Activated T-cell treated with anti-CD3 and anti-CD28 coated beads for 48 hours (primary cell): Measurements from ENCODE around the gene RHOH.

Experiments
- DNase-seq: peaks from one replicate; pipeline ENCODE4 v3.0.0-alpha.2; 2020; ENCODE audit warnings: low read depth

The RHOH gene

DNA sequence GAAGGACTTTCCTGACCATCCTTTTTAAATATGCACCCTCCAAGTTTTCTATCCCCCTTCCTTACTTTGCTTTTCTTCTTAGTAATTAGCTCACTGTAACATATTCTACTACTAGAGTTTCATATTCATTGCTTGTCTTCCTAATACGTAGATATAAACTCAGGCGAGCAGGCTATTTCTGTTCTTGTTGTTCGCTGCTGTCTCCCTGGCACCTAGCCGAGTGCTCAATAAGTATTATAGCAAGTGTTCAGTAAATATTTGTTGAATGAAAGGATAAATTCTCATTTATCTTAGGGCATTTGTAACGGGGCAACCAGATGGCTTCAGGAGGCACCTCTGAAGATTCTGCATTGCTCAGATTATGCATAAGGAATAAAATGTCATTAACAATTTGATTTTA is 6.8 kb upstream of the RHOH start:
- no peak for DNase-seq

DNA sequence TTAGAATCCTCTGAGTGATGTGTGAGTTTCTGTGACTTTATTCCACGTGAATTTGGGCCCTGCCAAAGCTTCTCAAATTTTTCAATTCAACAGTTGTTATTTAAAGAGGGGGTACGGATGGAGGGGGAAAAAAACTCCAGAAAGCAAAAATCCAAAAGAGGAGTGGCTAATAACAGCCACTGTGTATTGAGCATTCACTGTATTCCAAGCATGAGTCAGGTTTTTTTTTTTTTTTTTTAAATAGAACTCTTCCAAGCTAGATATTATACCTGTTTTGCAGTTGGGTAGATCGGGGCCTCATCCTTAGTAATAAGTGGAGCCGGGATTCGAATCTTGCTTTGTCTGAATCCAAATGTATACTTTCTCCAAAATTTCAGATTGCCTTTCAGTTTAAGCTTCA is 6.4 kb upstream of the RHOH start:
- no peak for DNase-seq

DNA sequence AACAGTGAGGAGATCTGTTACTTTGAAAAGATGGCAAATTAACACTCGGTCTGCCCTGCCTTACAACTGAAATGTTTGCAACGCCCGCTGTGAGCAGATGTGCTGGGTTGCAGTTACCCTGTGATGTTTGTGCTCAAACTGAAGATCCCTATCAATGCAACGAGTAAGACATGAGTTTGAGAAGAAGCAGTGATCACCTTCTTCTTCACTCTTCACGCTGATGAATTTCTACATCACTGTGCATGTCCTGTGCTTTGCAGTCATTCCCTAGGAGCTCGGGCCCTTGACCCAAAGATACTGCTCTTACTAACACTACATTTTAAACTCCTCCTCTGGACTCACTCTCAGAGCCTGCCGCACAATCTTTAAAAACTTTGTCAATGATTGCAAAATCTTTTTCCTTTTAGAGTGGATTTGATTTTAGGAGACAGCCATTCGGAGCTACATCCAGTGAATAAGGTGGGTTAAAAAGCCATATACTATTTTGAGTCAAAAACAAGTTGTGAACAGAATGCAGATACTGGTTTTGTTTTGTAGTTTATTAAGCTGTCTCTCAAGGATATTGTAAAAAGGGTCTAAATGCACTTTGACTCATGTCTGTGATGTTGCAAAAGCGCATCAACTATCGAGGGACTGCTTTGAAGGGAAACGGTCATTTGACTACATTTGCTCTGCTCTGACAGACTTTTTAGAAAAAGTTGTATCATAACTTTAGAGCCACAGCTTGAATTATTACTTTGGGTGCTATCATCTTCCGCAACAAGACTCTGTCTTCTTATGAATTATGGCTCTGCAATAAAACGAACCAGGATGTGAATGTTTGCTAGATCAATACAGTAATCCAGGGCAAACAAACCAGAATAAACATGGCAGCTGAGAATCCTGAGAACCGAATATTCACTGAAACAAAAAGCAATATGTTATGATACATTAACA is 5.7 kb upstream of the RHOH start:
- DNase-seq, result no peak

DNA sequence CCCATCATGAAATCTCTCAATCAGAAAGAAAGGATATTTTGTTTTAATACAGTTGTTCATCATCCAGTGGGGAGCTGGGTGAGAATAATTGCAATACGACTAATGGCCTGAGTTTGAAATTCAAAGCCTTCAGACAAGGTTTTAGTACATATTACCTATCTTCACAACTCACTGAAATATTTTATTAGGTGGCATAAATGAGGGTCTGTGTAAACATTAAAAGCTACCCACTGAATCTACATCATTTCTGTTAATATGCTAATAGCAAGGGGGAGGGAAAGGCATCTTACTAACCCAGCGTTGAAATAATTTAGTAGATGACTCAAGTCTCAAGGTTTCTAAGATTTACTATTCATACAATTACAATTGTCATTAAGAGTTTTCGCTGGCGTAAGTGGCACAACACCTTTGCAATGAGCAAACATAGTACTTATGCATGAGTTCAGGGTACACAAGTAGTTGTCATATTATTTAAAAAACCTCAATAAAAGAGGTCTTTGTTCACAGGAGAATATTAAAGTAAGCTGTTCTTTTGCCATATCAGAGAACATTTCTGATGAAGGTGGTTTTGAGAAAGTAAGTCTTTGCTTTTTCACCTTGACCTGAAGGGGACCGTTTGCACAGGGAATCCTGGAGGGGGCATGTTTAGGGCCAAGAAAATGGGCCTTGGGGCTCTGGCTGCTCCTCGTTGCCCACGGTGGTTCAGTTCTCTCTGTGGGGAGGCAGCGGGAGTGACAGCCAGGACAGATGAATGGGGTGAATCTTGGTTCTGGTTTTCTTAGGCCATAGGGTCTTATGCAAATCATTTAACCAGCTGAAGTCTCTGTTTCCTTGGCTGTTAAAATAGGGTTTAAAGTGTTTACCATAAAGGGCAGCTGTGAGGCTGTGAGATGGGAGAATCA is 4.5 kb upstream of the RHOH start:
- DNase-seq, result no peak

DNA sequence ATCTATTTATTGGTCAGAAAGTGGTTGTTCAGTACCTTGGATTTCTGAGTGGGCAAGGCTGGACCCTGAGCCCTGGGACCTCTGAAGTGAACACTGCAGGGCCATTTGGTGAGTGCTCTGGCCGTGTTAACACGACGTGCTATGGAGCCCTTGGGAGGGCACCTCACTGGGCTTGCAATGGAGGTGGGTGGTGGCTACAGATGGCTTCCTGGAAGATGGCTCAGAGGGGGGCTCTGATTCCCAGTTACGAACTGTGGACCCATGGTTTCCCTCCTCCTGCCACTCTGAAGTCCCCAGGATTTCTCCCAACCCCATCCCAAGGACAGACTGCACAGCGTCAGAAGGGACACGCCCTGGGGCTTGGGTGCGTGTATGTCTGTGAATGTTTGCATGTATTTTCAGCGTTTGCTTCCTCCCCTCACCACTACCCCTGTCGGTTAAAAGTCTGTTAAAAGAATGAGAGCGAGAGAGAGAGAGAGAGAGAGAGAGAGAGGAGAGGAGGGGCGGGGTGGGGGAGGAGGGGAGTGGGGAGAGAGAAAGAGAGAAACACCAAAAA is 3.7 kb upstream of the RHOH start:
- DNase-seq, result no peak

DNA sequence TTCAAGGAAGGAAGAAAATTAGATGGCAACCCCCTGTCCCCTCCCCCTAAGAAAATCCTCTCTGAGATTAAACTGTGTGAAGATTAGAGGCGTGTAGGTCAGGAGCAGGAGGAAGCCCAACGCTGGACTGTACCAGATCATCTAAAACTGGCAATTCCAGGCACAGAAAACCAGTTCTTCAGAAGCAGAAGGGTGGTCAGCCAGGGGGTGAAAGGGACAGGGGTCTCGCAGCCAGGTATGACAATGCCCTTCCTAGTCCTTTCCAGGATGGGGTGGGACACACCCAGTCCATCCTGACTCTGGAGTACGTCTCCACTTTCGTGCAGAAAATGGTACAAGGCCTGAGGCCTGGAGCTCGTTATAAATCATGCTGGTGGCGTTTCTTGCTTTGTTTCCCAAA is 3.3 kb upstream of the RHOH start:
- no peak for DNase-seq

DNA sequence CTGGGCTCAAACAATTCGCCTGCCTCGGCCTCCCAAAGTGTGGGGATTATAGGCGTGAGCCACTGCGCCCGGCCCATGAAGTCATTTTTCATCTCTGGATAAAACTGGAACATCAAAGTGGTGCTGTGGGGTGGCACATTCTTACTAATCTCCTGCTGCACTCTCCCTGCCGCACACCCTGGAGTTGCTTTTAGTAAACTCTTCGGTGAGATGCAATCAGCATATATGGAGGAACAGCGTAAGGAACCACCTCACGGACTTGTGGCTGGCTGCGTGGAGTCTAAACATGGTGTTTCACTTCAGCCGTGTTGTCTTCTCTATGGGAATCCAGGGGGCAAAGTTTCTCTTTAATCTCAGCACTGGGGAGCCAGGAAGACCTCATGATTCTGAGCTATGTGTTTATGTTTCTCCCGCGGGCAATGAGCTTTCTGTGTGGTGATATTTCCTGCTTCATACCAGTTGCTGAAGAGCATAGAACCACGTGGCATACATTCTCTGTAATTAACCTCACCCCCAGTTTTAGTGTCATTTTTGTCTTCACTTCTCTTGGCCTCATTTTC is 2.1 kb upstream of the RHOH start:
- DNase-seq, result no peak

DNA sequence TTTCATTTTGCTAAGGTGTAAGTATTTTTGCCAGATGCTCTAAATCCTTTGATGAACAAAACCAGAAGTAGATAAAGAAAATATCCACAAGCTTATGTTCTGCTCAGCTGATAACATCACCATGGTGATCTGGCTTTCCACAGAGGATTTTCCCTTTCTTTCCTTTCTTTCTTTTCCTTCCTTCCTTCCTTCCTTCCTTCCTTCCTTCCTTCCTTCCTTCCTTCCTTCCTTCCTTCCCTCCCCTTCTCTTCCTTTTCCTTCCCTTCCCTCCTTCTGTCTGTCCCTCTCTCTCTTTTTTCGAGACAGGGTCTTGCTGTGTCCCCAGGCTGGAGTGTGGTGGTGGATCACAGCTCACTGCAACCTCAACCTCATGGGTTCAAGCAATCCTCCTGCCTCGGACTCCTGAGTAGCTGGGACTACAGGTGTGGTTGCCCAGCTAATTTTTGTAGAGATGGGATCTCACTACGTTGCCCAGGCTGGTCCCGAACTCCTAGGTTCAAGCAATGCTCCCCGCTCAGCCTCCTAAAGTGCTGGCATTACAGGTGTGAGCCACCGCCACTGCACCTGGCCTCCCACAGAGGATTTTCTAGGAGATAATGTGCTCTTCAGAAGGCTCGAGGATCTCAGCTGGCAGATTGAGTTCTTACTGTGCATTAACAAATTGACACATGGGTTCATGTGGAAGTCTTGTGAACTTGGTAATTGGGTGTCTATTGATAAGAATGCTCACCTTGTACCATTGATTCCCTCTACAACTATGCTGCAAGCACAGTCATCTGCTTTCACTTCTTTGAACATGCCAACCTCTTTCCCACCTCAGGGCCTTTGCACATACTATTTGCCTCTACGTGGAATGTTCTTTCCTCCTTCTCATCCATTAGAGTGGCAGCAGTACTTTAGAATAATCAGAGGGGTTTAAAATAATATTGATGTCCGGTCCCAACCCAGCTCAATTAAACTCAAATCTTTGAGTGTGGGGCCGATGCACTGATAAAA is 1.4 kb upstream of the RHOH start:
- DNase-seq, result no peak

DNA sequence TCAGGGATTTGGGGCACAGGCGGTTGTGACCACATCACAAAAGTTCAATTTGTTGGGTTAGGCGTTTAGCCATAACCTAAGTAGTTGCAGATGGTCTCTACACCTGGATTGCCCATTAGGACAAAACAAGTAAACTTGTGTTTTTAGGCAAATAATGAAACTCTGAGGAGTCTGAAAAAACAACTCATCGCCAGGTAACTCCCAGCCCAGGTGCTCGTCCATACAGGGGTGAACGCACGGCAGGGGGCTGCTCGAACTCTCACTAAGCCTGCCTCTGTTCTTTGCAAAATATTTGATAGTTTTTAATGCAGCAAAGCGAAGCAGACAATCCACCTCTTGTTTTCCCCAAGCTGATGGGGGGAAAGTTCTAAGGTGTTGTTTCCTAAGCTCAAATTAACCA is 559 bp upstream of the RHOH start:
- DNase-seq, result no peak

DNA sequence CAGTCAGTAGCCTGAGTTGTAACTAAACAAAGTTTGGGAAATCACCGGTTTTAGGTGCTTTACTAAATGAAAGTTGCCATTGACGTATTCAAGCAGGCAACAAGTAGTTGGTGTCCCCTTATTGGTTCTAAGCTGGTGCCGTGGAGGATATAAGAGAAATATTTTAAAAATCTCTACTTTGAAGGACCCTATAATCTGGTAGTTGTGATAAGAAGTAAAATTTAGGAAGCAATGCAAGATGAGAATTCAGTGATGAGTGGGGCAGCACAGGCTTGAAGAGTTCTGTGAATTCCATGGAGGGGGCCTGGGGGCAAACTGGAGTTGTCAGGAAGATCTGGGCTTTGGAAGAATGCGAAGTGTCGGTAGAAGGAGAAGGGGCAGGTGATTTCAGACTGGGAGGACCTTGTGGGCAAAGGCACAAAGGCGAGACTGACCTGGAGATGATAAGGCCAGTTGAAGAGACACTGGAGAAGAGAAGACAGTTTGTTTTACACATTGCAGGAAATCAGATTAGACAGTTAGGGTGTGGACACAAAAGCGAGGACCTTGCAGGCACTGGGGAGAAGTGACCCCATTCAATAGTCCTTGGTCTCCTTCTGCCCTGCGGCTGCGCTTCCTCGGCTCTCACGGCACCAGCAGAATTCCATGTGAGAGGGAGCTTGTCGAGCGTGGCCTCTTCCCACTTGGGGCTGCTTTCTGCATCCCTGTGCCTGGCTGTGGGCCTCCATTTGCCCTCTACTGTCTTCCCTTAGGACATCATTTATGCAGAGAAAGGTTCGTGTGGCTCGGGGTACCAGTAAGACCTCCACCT is 1.3 kb downstream of the RHOH start:
- DNase-seq, result no peak

DNA sequence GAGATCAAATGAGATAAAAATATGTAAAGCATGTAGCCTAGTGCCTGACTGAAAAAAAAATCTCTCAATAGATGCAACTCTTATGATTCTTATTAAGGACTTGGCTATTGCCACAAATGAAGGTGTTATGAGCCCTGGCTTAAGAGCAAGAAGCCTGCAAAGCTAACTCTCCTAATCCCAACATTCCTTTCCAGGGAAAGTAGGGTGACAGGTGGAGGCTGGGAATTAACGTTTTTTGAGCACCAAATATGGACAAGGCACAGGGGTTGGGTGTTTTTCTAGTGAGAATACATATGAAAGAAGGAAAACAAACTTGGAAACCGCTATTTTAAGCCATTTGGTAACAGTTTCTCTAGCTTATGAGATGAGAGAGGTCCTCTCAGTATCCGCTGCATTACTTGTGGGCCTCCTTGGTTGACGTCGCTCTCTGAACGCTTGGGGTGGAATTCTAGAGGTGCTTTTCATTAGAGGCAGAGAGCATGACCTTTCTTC is 2.4 kb downstream of the RHOH start:
- DNase-seq, result no peak

DNA sequence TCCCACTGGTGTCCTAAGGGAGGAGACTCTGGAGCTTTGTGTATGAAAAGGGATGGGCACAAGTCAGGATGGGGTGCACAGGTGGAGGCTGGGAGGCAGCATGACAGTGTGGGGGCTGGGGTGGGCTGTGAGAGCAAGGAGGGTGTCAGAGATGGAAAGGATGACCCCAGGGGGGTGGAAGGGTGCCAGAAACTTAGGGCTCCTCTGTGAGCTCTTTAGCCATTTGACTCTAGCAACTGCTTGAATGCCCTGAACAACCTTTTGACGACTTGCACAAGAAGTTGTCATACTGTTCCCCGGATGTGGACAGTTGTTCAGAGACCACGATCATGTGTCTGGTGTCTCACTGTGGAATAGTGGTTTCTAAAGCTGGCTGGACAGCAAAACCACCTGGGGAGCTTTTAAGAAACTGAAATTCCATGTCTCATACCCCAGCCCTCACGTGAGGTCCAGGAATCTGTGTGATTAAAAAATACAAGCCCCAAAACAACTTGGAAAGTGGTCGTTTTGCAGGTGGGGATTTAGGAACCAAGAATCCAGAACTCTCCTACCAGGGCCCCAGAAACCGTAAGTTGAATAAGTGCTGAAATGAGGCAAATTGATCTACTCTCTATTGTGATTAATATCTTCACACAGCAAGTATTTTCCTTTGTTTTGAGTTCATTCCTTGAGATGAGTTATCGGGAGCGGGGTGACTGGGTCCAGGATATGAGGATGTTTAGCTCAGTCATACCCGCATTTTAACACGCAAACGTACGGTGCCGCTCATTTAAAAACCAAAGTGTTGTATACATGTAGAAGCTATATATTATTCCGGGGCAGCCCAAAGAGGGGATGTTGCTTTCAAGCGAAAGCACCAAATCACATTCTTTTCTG is 3.4 kb downstream of the RHOH start:
- DNase-seq, result peak; percentile 73

DNA sequence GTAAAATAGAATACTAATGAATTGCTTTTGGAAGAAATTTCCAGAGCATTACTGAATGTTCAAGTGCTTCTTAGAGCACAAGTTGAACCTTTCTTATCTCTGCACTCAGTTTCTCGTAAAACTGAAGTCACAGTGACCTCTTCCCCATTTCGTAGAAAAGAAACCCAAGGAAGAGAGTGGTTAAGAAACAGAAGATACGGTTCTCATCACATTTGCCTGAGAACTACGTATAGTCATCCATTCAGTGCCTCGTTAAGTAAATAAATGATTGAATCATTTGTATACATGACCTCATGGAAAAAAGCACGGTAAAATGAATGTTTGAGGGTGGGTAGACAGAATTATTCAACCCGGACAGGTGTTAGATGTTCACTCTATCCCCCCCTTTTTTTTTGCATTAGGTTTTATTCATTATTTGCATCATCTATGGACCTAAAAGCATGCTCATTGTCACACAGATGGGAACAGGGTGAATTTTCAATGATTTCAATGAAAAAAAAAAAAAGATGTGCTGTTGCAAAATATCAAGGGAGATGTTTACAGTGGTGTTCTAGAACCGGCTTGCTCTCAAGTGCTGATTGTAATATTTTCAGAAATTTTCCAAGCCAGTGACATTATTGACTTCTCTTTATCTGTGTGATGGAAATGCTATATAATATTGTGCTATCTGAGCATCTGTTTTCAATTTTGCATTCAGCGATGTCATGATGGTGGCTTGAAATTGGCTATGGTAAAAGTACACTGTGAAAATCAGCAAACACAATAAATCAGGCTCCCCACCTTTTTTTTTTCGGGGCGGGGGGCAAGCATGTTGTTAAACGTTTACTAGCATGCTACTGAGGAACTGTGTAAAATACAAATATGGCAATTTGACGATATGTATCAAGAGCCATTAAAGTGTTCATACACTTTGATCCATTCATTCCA is 4.3 kb downstream of the RHOH start:
- no peak for DNase-seq

DNA sequence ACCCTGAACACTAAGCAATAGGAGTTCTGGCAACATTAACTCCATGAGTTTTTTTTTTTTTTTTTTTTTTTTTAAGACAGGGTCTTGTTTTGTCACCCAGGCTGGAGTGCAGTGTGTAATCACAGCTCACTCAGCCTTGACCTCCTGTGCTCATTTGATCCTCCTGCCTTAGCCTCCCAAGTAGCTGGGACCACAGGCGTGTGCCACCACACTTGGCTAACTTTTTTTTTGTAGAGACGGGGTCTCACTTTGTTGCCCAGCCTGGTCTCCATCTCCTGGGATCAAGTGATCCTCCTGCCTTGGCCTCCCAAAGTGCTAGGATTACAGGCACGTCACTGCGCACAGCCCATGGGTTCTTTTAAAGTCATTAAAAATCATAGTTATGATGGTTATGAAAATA is 5.1 kb downstream of the RHOH start:
- DNase-seq, result no peak

DNA sequence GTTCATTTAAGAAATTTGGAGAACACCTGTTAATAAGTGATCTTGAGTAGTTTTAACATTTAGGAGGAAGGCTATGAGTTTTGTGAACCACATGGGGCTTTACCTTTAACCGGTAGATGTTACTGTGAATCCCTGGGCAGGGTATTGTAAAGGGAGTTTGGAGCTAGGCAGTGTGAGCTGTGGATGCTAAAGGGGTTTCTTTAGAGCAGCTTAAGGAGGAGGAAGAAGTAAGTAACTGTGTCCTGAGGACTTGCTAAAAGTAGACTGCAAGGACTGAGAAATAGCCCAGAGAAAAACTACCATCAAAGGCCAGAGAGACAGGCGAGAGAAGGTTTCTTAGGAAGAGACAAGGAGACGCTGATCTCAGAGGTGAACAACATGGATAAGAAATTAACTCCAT is 5.6 kb downstream of the RHOH start:
- DNase-seq, result no peak

DNA sequence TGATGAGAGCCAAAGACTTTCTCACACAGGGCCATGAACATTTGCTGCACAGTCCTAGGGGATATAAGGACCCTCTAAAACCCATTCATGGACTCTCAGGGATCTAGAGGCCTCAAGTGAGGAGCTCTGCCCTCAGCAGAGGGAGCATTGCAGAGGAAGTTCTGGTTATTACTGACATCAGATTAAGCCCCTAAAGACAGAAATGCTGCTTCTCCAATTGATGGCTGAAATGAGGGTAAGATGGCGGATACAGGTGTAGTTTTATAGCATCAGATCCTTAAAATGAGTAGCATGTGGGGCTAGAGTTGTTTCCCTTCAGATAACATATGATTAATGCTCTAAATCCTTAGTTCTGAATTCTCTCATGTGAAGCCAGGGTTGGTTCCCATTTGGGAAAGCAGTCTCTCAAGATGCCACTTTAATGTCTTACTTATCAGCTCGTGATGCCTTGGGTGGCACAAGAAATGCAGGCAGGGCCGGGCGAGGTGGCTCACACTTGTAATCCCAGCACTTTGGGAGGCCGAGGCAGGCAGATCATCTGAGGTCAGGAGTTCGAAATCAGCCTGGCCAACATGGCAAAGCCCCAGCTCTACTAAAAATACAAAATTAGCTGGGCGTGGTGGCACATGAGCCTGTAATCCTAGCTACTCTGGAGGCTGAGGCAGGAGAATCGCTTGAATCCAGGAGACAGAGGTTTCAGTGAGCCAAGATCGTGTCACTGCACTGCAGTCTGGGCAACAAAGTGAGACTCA is 7.9 kb downstream of the RHOH start:
- DNase-seq, result no peak
